K562 (cell line): ENCODE data around the gene SEMA5A.

ENCODE experiments used
- CBX5 ChIP-seq: IDR thresholded peaks from 2 replicates; pipeline ENCODE4 v1.6.1; 2014; ENCODE audit warnings: low read depth, borderline replicate concordance
- CREB1 ChIP-seq, 2 experiments: sonication (generic) in 1 of 2; formaldehyde crosslinking in 1 of 2; IDR thresholded peaks; 2 replicates each; pipeline versions ENCODE4 v1.6.1 to v1.8.0; 2012 to 2022; ENCODE audit warnings: inconsistent platforms in 1 of 2, mild to moderate bottlenecking in 1 of 2, missing genetic modification reagents in 1 of 2, moderate library complexity in 1 of 2
- FUS ChIP-seq: fragments of 200-400 bp; formaldehyde crosslinking; optimal IDR thresholded peaks from 2 replicates; pipeline ENCODE3; 2017; ENCODE audit warnings: low read depth, low read length
- MXI1 ChIP-seq: IDR thresholded peaks from 2 replicates; pipeline ENCODE4 v1.6.1; 2011; ENCODE audit warnings: low read depth, mild to moderate bottlenecking, improper control_type of control experiment, low read length
- MYC ChIP-seq, 2 experiments: fragments of 250-450 bp in 1 of 2; sonication (Bioruptor Pico) in 1 of 2; IDR thresholded peaks; 2 replicates each; pipeline versions ENCODE4 v1.5.1 to v1.6.1; 2012 to 2021; ENCODE audit warnings: low read depth in 2 of 2, borderline replicate concordance in 1 of 2, improper control_type of control experiment in 1 of 2, low read length in 1 of 2, mild to moderate bottlenecking in 1 of 2, moderate library complexity in 1 of 2
- PHTF2 ChIP-seq: fragments of 250-450 bp; sonication (Bioruptor Pico); IDR thresholded peaks from 2 replicates; pipeline ENCODE4 v1.5.0; 2021; ENCODE audit warnings: mild to moderate bottlenecking
- SMC3 ChIP-seq: conservative IDR thresholded peaks from 2 replicates; pipeline ENCODE4 v1.6.1; 2011; ENCODE audit warnings: low read depth, low read length, improper control_type of control experiment; ENCODE audit not compliant: insufficient read depth
- ZNF324 ChIP-seq: fragments of 250-450 bp; sonication (Bioruptor Pico); IDR thresholded peaks from 2 replicates; pipeline ENCODE4 v1.4.0; 2020; ENCODE audit warnings: mild to moderate bottlenecking
- ZNF589 ChIP-seq: fragments of 200-800 bp; sonication (Bioruptor generic); IDR thresholded peaks from 2 replicates; pipeline ENCODE4 v1.6.1; 2016; ENCODE audit warnings: low read depth, missing genetic modification characterization, missing compliant biosample characterization
- TF ChIP-seq, protein P1 (sequence below), 3 experiments: IDR thresholded peaks in 2 of 3; conservative IDR thresholded peaks in 1 of 3; 2 replicates each; pipeline ENCODE4 v1.5.1; 2011 to 2012; ENCODE audit warnings: low read length in 3 of 3, mild to moderate bottlenecking in 3 of 3, control low read depth in 2 of 3, improper control_type of control experiment in 1 of 3, inconsistent platforms in 1 of 3, low read depth in 1 of 3, mixed read lengths in 1 of 3, moderate library complexity in 1 of 3; ENCODE audit not compliant: insufficient read depth in 2 of 3
- TF ChIP-seq, protein P2 (sequence below): IDR thresholded peaks from 3 replicates; pipeline ENCODE4 v1.6.1; 2011; ENCODE audit warnings: borderline replicate concordance, mild to moderate bottlenecking; ENCODE audit not compliant: insufficient read length, insufficient read depth

GRCh38 chr5:9233712-9234111, 312.2 kb downstream of the SEMA5A start:
- TF ChIP-seq, protein P1, sequence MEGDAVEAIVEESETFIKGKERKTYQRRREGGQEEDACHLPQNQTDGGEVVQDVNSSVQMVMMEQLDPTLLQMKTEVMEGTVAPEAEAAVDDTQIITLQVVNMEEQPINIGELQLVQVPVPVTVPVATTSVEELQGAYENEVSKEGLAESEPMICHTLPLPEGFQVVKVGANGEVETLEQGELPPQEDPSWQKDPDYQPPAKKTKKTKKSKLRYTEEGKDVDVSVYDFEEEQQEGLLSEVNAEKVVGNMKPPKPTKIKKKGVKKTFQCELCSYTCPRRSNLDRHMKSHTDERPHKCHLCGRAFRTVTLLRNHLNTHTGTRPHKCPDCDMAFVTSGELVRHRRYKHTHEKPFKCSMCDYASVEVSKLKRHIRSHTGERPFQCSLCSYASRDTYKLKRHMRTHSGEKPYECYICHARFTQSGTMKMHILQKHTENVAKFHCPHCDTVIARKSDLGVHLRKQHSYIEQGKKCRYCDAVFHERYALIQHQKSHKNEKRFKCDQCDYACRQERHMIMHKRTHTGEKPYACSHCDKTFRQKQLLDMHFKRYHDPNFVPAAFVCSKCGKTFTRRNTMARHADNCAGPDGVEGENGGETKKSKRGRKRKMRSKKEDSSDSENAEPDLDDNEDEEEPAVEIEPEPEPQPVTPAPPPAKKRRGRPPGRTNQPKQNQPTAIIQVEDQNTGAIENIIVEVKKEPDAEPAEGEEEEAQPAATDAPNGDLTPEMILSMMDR (IDR thresholded peaks at IDR 0.05 in 2 of 3, conservative IDR thresholded peaks at IDR 0.05 in 1 of 3; ENCODE audit: insufficient read depth in 2 of 3, low read depth in 1 of 3, low read length in 3 of 3) = no peak
- TF ChIP-seq ZNF324 (CRISPR knock-in tag) (no peak), CREB1 (IDR thresholded peaks at IDR 0.05) (no peak), CREB1 (CRISPR knock-in tag; IDR thresholded peaks at IDR 0.05) (no peak), CBX5 (no peak), PHTF2 (no peak), ZNF589 (CRISPR knock-in tag) (no peak), SMC3 (no peak), MXI1 (no peak), FUS (no peak), MYC (IDR thresholded peaks at IDR 0.05; ENCODE audit: low read depth, low read length) (no peak), MYC (CRISPR knock-in tag; IDR thresholded peaks at IDR 0.05; ENCODE audit: borderline replicate concordance, low read depth) (no peak)
- TF ChIP-seq, protein P2, sequence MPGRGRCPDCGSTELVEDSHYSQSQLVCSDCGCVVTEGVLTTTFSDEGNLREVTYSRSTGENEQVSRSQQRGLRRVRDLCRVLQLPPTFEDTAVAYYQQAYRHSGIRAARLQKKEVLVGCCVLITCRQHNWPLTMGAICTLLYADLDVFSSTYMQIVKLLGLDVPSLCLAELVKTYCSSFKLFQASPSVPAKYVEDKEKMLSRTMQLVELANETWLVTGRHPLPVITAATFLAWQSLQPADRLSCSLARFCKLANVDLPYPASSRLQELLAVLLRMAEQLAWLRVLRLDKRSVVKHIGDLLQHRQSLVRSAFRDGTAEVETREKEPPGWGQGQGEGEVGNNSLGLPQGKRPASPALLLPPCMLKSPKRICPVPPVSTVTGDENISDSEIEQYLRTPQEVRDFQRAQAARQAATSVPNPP = no peak
